Mucosa of rectum (tissue), 2 donors: ENCODE results near the gene EIF3L.

Experiments used
- H3K27ac ChIP-seq, 2 donors: one replicate each; pipeline ENCODE4 v1.7.0; 2013; ENCODE audit warnings: inconsistent platforms in 2 of 2, low read depth in 2 of 2, low read length in 2 of 2
- H3K27me3 ChIP-seq, 2 donors: one replicate each; pipeline ENCODE4 v1.7.0; 2013; ENCODE audit warnings: low read length in 2 of 2; ENCODE audit not compliant: control insufficient read depth in 2 of 2, insufficient read depth in 2 of 2
- H3K36me3 ChIP-seq, 2 donors: one replicate each; pipeline ENCODE4 v1.7.0; 2013; ENCODE audit warnings: low read length in 2 of 2; ENCODE audit not compliant: control insufficient read depth in 2 of 2, insufficient read depth in 2 of 2
- H3K4me1 ChIP-seq, 2 donors: one replicate each; pipeline ENCODE4 v1.7.0; 2013; ENCODE audit warnings: low read length in 2 of 2, mild to moderate bottlenecking in 1 of 2; ENCODE audit not compliant: control insufficient read depth in 2 of 2, insufficient read depth in 2 of 2
- H3K4me3 ChIP-seq, 2 donors: one replicate each; pipeline ENCODE4 v1.7.0; 2013; ENCODE audit warnings: low read length in 2 of 2
- H3K9ac ChIP-seq, 2 donors: one replicate each; pipeline ENCODE4 v1.7.0; 2013; ENCODE audit warnings: low read length in 2 of 2, low read depth in 1 of 2, mild to moderate bottlenecking in 1 of 2
- H3K9me3 ChIP-seq, 2 donors: one replicate each; pipeline ENCODE4 v1.7.0; 2013; ENCODE audit warnings: low read length in 2 of 2; ENCODE audit not compliant: control insufficient read depth in 2 of 2
- donor health status: healthy.
- donor health status: Normal muscosa, but diverticular disease.

The EIF3L gene

GRCh38 chr22:37852418-37852817 is 3.2 kb downstream of the EIF3L start:
- H3K4me1 ChIP-seq = peaks cover 10 to 13% of the 10 kb centered on the region in 2 donors
- H3K4me3 ChIP-seq = no peak overlapping the region

GRCh38 chr22:37854946-37855345 is 5.7 kb downstream of the EIF3L start:
- Histone ChIP-seq H3K36me3 (peaks cover 37 to 67% of the 10 kb centered on the region in 2 donors), H3K9ac (no peak overlapping the region), H3K27me3 (no peaks in the 10 kb centered on the region), H3K4me1 (peaks cover 4 to 8% of the 10 kb centered on the region in 2 donors), H3K27ac (no peak overlapping the region), H3K9me3 (no peaks in the 10 kb centered on the region), H3K4me3 (no peak overlapping the region)

More at GRCh38 chr22:37852418-37852817, 3.2 kb downstream of the EIF3L start:
- Histone ChIP-seq H3K9ac (no peak overlapping the region), H3K27ac (no peak overlapping the region), H3K36me3 (peaks cover 25 to 51% of the 10 kb centered on the region in 2 donors), H3K9me3 (no peaks in the 10 kb centered on the region), H3K27me3 (no peaks in the 10 kb centered on the region)

GRCh38 chr22:37855462-37855861 is 6.2 kb downstream of the EIF3L start:
- Histone ChIP-seq H3K27me3 (no peaks in the 10 kb centered on the region), H3K4me1 (peaks cover 0 to 4% of the 10 kb centered on the region in 2 donors), H3K36me3 (peaks cover 42 to 72% of the 10 kb centered on the region in 2 donors), H3K4me3 (no peak overlapping the region), H3K9ac (no peak overlapping the region), H3K27ac (no peak overlapping the region), H3K9me3 (no peaks in the 10 kb centered on the region)

- no peaks in the 10 kb centered on the region for H3K9me3 ChIP-seq
- H3K27me3 ChIP-seq = no peaks in the 10 kb centered on the region
- no peak overlapping the region for H3K27ac ChIP-seq
- H3K9ac ChIP-seq = no peak overlapping the region
- peaks cover 56 to 75% of the 10 kb centered on the region in 2 donors for H3K36me3 ChIP-seq
- no peak overlapping the region for H3K4me3 ChIP-seq
- H3K4me1 ChIP-seq = peaks cover 0 to 2% of the 10 kb centered on the region in 2 donors
These were observed 11.7 kb downstream of the EIF3L start for GRCh38 chr22:37860796-37861421.

- Histone ChIP-seq H3K36me3 (peaks cover 58 to 76% of the 10 kb centered on the region in 2 donors), H3K9ac (no peak overlapping the region), H3K4me1 (peaks cover 0 to 2% of the 10 kb centered on the region in 2 donors), H3K4me3 (no peak overlapping the region), H3K9me3 (no peaks in the 10 kb centered on the region), H3K27me3 (no peaks in the 10 kb centered on the region), H3K27ac (no peak overlapping the region)
These were observed 13.5 kb downstream of the EIF3L start for GRCh38 chr22:37862570-37863325.

- H3K36me3 ChIP-seq = peaks cover 57 to 73% of the 10 kb centered on the region in 2 donors
- no peak overlapping the region for H3K4me3 ChIP-seq
- H3K4me1 ChIP-seq = peaks cover 0 to 2% of the 10 kb centered on the region in 2 donors
- no peaks in the 10 kb centered on the region for H3K9me3 ChIP-seq
- H3K27ac ChIP-seq = no peak overlapping the region
- no peak overlapping the region for H3K9ac ChIP-seq
- H3K27me3 ChIP-seq = no peaks in the 10 kb centered on the region
These were observed 16.3 kb downstream of the EIF3L start for GRCh38 chr22:37865510-37865909.

- no peaks in the 10 kb centered on the region for H3K9me3 ChIP-seq
- no peak overlapping the region for H3K4me3 ChIP-seq
- no peaks in the 10 kb centered on the region for H3K4me1 ChIP-seq
- H3K9ac ChIP-seq = no peak overlapping the region
- no peak overlapping the region for H3K27ac ChIP-seq
- peaks cover 48 to 67% of the 10 kb centered on the region in 2 donors for H3K36me3 ChIP-seq
- no peaks in the 10 kb centered on the region for H3K27me3 ChIP-seq
These were observed 21.1 kb downstream of the EIF3L start for GRCh38 chr22:37870273-37870672.

GRCh38 chr22:37880668-37881440 is 31.6 kb downstream of the EIF3L start:
- no peak overlapping the region for H3K4me3 ChIP-seq
- H3K9me3 ChIP-seq = no peaks in the 10 kb centered on the region
- H3K27ac ChIP-seq = peak overlapping the region in 1 of 2 donors; percentile 9
- H3K27me3 ChIP-seq = no peaks in the 10 kb centered on the region
- H3K4me1 ChIP-seq = no peaks in the 10 kb centered on the region
- no peak overlapping the region for H3K9ac ChIP-seq
- peaks cover 39 to 46% of the 10 kb centered on the region in 2 donors for H3K36me3 ChIP-seq

- no peaks in the 10 kb centered on the region for H3K9me3 ChIP-seq
- H3K36me3 ChIP-seq = peaks cover 32 to 44% of the 10 kb centered on the region in 2 donors
- H3K27me3 ChIP-seq = no peaks in the 10 kb centered on the region
- H3K4me3 ChIP-seq = no peak overlapping the region
- H3K27ac ChIP-seq = no peak overlapping the region
- H3K4me1 ChIP-seq = no peaks in the 10 kb centered on the region
- no peak overlapping the region for H3K9ac ChIP-seq
These were observed 35.2 kb downstream of the EIF3L start for GRCh38 chr22:37884420-37884819.
